Mesothelial cell of epicardium (in vitro differentiated cells): Measurements from ENCODE around the gene GBX2. TPM values are rescaled to one million over a fixed set of nuclear protein-coding genes. Genes with fewer than 3 reads are reported as not detected.
"Not testable (repeated sequence)": the region's sequence is repeated elsewhere in the genome, so short reads cannot be mapped to it uniquely, and the experiment has no call there.

Experiments used
- DNase-seq, 2 experiments: peaks; one replicate each; pipeline ENCODE4 v3.0.0; 2021; ENCODE audit warnings: low spot score in 2 of 2; ENCODE audit not compliant: unreplicated experiment in 2 of 2
- H3K27ac Mint-ChIP-seq: 2 replicates; pipeline ENCODE4 v1.8.0; 2021; ENCODE audit warnings: mixed read lengths
- H3K27me3 Mint-ChIP-seq: 2 replicates; pipeline ENCODE4 v1.8.0; 2021; ENCODE audit warnings: low read depth, mixed read lengths
- H3K36me3 Mint-ChIP-seq: 2 replicates; pipeline ENCODE4 v1.8.0; 2021; ENCODE audit warnings: mixed read lengths
- H3K4me1 Mint-ChIP-seq: 2 replicates; pipeline ENCODE4 v1.8.0; 2021; ENCODE audit warnings: mixed read lengths
- H3K4me3 Mint-ChIP-seq: 2 replicates; pipeline ENCODE4 v1.8.0; 2021; ENCODE audit warnings: mild to moderate bottlenecking, moderate library complexity, mixed read lengths
- H3K9me3 Mint-ChIP-seq: 2 replicates; pipeline ENCODE4 v1.8.0; 2021; ENCODE audit warnings: mixed read lengths
- total RNA-seq: library from RNA; stranded (reverse); gene quantifications from 3 replicates; pipeline ENCODE4 v1.2.1, GENCODE V29; 2021
- TF ChIP-seq, protein P1 (sequence below): fragments of 200-600 bp; sonication (generic); IDR thresholded peaks from one replicate; pipeline ENCODE4 v1.5.0; 2021; ENCODE audit warnings: antibody characterized with exemption; ENCODE audit not compliant: unreplicated experiment

Gene GBX2
- total RNA-seq, 1 donor from 2014 or later, result 0.40 TPM

DNA sequence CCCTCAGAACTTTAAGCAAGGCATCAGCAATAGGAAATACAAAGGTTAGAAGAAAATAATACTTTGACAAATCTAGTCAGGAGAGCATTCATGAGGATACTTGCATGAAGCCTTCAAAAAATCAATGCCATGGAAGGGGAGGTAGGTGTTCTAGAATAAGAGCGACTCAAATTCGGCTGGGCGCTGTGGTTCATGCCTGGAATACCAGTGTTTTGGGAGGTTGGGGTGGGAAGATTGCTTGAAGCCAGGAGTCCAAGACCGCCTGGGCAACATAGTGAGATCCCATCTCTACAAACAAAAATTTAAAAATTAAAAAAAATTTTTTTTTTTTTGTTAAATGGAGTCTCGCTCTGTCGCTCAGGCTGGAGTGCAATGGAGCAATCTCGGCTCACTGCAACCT lies 21.8 kb downstream of the GBX2 start:
- Mint-ChIP-seq H3K4me1 (no peaks in the 10 kb centered on the region), H3K27me3 (peaks cover 55% of the 10 kb centered on the region), H3K36me3 (no peaks in the 10 kb centered on the region), H3K27ac (no peak overlapping the region), H3K4me3 (no peak overlapping the region), H3K9me3 (peaks cover 10% of the 10 kb centered on the region)
- DNase-seq, result no peak
- TF ChIP-seq, protein P1, sequence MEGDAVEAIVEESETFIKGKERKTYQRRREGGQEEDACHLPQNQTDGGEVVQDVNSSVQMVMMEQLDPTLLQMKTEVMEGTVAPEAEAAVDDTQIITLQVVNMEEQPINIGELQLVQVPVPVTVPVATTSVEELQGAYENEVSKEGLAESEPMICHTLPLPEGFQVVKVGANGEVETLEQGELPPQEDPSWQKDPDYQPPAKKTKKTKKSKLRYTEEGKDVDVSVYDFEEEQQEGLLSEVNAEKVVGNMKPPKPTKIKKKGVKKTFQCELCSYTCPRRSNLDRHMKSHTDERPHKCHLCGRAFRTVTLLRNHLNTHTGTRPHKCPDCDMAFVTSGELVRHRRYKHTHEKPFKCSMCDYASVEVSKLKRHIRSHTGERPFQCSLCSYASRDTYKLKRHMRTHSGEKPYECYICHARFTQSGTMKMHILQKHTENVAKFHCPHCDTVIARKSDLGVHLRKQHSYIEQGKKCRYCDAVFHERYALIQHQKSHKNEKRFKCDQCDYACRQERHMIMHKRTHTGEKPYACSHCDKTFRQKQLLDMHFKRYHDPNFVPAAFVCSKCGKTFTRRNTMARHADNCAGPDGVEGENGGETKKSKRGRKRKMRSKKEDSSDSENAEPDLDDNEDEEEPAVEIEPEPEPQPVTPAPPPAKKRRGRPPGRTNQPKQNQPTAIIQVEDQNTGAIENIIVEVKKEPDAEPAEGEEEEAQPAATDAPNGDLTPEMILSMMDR, result no peak

DNA sequence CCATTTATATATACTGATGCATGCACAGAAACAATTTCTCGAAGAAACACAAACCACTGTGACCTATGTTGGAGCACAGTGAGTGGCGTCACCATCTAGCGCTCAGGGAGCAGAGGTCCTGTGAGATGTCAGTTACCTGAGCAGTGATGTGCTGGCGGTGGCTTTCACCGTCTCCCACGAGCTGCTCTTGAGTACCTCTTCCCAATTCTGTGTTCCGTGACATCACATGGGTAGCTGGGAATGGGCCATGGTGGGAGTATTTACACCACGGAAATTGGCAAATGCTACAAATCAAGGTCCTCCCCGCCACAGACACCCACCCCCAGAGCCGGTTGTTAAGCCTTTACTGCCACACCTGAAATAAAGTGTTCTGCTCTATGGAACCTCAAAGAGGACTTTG lies 24.4 kb downstream of the GBX2 start:
- Mint-ChIP-seq H3K9me3 (peaks cover 4% of the 10 kb centered on the region), H3K4me1 (no peaks in the 10 kb centered on the region), H3K4me3 (no peak overlapping the region), H3K27ac (no peak overlapping the region), H3K36me3 (peaks cover 2% of the 10 kb centered on the region), H3K27me3 (peaks cover 56% of the 10 kb centered on the region)
- no peak for DNase-seq
- TF ChIP-seq, protein P1, result no peak

DNA sequence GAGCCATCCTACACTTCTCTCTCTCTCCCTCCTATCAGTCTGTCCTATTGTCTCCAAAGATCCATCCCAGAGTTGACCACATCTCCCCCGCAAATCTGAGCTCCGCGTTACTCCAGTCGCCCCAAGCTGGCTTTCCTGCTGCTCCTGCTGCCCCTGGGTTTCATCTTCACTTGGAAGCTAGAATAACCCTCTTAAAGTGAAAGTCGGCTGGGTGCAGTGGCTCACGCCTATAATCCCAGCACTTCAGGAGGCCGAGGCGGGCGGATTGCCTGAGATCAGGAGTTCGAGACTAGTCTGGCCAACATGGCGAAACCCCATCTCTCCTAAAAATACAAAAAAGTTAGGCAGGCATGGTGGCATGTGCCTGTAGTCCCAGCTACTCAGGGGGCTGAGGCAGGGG lies 26.6 kb downstream of the GBX2 start:
- not testable (repeated sequence) for H3K9me3 Mint-ChIP-seq, H3K4me1 Mint-ChIP-seq, H3K36me3 Mint-ChIP-seq, H3K4me3 Mint-ChIP-seq, H3K27ac Mint-ChIP-seq, DNase-seq
- peaks cover 46% of the 10 kb centered on the region for H3K27me3 Mint-ChIP-seq

DNA sequence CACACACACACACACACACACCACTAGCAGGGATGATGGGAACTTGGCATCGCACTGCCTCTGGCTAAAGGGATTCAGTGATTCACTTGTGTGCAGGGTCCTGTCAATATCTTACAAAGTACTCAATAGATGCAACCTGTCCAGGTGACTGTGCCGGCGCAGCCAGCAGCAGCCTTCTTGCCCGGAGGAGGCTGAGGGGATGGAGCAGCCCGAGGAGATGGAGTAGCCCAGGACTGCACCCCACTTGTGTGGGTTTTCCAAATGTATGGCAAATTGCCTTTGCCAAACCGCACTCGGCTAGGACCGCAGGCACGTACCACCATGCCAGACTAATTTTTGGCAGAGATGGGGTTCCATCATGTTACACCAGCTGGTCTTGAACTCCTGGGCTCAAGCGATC lies 31.1 kb downstream of the GBX2 start:
- no peak overlapping the region for H3K4me3 Mint-ChIP-seq
- peaks cover 6% of the 10 kb centered on the region for H3K36me3 Mint-ChIP-seq
- H3K27ac Mint-ChIP-seq, result no peak overlapping the region
- H3K27me3 Mint-ChIP-seq, result peaks cover 7% of the 10 kb centered on the region
- H3K4me1 Mint-ChIP-seq, result no peaks in the 10 kb centered on the region
- peaks cover 4% of the 10 kb centered on the region for H3K9me3 Mint-ChIP-seq
- no peak for DNase-seq
- TF ChIP-seq, protein P1, result no peak

DNA sequence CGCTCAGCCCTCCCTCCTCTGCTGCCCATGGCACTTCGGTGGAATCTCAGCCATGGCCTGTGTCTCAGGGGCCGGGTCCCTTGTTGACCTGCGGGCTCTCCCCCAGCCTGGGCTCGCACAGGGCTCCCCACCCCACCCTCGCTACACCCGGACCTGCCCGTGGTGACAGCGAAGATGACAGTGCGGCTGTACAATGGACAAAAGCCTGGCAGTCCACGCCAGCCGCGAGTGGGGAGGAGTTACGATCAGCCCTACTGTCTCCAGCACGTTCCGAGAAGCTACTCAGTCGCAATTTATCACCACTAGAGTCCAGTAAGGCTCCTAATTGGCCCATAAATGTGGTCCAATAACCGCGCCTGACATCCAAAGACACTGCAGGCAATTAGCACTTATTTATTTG lies 31.6 kb downstream of the GBX2 start:
- no peak for DNase-seq
- H3K27me3 Mint-ChIP-seq, result peaks cover 5% of the 10 kb centered on the region
- H3K4me1 Mint-ChIP-seq, result no peaks in the 10 kb centered on the region
- peaks cover 6% of the 10 kb centered on the region for H3K36me3 Mint-ChIP-seq
- no peak overlapping the region for H3K4me3 Mint-ChIP-seq
- H3K9me3 Mint-ChIP-seq, result peaks cover 4% of the 10 kb centered on the region
- no peak overlapping the region for H3K27ac Mint-ChIP-seq
- TF ChIP-seq, protein P1, result no peak

DNA sequence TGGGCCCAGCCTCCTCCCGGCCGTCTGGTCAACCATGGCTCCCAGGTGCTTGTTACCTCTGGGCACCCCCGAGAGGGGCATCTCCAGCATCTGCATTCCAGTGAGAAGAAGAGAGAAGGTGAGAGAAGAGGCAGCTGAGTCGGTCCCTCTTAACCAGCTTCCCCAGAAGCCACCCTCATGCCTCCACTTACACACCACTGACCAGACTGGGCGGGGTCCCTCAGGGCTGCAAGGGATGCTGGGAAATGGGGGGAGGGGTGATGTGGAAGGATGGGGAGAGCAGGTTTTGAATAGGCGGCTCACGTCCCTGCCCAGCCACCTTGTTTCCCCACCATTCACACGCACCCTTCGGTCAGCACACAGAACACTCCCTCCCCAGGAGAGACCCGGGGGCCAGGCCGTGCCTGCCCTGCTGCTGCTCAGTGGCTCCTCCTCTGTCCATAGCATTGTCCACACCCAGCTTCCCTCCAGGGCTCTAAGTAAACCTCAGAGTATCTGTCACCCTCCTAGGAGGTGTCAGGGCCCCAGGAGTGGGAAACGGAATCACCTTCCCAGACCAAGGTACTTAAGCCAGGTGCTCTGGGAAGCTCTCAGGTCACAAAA lies 34.7 kb downstream of the GBX2 start:
- Mint-ChIP-seq H3K27ac (no peak overlapping the region), H3K27me3 (no peaks in the 10 kb centered on the region), H3K4me1 (no peaks in the 10 kb centered on the region), H3K9me3 (no peaks in the 10 kb centered on the region), H3K4me3 (no peak overlapping the region), H3K36me3 (peaks cover 4% of the 10 kb centered on the region)
- TF ChIP-seq, protein P1, result no peak
- no peak for DNase-seq
